Activated CD8-positive, alpha-beta memory T cell treated with anti-CD3 and anti-CD28 coated beads, Interleukin-2, amount 50 U/mL, for 1 hour (primary cell): ENCODE measurements around the gene TNNI2.
A peak's percentile ranks its signal among the peaks of the same experiment; 100 is the strongest.

ENCODE experiments used
- DNase-seq: peaks from one replicate; pipeline ENCODE4 v3.0.0-alpha.2; 2020; ENCODE audit errors: extremely low read depth

TNNI2 gene

DNA sequence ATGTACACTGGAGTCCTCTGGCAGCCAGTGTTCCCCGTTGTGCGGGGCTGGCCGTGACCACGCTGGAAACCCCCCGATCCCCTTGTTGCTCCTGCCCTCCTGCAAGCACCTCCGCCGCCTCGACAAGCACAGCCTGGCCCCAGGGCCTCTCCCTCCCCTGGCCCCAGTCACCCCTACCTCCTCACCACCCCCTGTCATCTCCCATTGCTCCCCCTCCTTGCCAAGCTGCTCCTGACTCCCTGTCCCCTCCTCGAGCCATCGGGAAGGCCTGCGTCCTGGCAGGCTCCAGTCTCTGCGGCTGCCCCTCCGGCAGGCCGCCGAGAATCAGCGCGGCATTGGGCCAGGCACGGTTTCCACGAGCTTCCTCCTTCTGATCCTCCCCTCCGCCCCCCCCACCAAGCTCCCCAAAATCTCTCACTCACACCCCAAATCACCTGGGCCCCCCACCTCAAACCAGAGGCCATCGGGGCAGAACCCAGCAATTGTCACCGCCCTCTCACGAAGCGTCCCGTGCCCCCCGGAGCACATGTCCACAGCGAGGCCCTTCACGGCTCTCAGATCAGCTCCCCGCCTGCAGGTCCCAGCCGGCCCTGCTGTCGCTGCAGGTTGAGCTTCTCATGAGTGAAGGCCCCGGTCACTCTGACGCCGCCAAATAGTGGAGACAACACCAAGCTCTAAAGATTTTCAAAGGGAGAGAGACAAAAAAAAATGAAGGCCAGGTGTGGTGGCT lies 8.4 kb downstream of the TNNI2 start:
- no peak for DNase-seq

DNA sequence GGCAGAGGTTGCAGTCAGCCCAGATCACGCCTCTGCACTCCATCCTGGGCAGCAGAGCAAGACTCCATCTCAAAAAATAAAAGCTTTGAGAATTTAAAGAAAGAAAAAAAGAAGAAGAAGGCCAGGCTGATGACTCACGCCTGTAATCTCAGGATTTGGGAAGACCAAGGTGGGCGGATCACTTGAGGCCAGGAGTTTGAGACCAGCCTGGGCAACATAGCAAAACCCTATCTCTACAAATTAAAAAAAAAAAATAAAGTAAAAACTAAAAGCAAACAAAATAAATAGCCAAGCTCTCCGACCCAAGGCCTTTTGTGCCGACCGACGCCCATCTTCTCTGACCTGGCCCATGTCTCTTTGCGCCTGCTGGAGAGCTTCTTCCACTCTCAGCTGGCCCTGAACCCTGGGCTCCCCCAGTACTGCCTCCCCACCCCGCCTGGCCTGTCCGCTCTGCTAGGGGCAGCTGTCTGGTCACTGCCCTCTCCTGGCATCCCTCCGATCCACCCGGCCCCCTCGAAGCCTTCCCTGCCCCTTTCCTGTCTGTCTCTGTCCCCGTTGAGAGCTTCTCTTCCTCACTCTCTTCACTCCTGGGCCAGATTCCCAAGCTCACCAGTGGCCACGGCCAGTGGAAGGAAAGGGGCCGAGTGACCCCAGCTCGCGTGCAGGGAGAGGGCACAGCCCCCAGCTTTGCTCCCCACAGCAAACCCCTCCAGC lies 9.3 kb downstream of the TNNI2 start:
- no peak for DNase-seq

DNA sequence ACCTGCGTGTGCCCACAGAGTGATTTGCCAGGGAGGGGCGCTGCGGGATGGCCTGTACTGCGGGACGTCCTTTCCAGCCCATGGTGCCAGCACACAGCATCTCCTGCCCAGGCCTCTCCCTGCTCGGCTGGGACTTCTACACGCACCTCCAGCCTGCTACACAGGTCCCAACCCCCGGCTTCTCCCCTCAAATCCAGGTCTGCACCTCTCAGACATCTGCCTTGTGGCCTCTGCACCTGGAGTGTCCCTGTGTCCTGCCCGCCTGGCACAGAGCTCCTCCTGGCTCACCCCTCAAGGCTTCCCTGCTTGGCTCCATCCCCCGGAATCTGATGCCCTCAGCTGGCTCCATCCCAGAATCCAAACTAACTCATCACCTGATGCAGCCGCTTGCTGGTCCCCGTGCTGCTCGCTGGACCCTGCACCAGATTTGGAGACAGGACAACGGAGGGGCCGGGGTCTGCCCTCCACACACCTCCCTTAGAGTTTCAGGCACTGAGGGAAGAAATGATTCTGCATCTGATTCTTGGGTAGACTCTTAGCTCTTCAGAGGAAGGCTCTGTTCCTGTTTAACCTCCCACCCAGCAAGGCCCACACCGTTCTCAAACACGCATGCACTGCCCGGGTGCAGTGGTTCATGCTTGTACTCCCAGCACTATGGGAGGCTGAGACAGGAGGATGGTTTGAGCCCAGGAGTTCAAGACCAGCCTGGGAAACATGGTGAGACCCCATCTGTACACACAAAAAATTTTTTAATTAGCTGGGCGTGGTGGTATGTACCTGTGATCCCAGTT lies 10.1 kb downstream of the TNNI2 start:
- no peak for DNase-seq

GRCh38 chr11:1851468-1852180 lies 12.8 kb downstream of the TNNI2 start:
- no peak for DNase-seq

- no peak for DNase-seq
Measured at GRCh38 chr11:1852271-1852876, 13.6 kb downstream of the TNNI2 start.

- DNase-seq: peak; percentile 69
Measured at GRCh38 chr11:1852877-1853276, 14.1 kb downstream of the TNNI2 start, which contains the start of gene LSP1. Gene LSP1, plus strand, starts transcription at chr11:1853084. Its CDS starts 61 bp downstream, at chr11:1853145.

DNA sequence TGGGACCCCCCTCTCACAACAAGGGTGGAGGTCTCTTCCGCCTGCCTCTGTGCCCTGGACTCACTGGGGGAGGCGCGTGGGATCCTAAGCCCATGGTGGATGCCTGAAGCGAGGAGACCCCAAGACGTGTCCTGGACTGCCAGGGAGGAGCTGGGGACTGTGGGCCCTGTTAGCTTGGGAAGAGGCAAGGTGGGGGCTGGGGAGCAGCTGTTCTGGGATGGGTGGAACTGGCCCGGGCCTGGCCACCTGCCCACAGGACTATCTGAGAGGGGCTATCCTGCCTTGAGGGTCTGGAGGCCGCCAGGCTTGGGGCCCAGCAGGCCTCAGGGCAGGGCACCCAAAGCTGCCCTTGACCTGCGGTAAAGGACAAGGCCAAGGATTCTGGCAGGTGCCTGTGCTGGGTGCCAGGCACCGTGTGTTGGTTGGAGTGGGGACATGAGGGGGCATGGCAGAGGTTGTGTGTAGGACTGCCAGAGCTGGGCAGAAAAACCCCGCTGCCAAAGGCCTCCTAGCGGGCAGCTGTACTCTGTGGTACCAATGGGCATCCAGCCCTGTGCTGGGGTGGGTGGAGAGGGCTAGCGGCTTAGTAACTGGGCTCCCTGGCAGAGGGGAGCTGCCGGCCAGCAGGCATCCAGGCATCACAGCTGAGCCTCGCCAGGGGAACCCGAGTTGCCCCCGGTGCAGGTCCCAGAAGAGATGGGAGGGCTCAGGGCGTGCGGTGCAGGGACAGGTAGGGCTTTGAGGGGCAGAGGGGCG lies 14.8 kb downstream of the TNNI2 start:
- DNase-seq: no peak

DNA sequence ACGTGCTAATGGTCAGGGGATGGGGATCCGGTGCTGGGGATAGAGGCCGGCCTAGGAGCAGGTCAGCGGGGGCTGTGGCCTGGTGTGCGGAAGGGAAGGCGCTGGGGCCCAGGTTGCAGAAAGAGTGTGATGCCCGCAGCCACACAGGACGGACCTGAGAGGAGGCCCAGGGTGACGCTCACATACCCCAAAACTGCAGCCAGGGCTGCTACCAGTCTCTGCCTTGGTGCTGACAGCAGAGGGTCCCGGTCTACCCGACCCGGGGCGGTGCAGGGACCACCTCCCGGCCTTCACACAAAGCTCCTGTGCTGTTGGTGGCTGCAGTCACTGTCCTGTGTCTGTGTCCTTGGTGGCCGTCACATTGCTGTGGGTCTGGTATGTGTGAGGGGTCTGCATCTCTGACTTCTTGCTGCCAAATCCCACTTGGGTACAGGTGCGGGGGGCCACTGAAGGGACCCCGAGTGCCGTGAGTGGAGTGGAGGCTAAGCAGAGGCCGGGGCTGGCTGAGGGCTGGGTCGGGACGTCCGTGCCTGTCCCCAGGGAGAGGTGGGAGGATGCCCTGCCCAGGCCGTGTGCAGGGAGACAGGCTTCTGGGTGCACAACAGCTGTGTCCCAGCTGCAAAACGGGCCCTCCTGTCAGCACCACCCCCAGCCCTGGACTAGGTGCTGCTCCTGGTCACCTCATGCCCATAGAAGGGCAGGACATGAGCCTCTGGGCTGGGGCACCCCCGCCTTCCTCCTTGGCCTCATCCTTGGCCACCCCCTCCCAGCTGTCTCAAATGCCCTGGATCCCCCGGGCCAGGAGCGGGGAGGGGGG lies 15.6 kb downstream of the TNNI2 start:
- DNase-seq: no peak

DNA sequence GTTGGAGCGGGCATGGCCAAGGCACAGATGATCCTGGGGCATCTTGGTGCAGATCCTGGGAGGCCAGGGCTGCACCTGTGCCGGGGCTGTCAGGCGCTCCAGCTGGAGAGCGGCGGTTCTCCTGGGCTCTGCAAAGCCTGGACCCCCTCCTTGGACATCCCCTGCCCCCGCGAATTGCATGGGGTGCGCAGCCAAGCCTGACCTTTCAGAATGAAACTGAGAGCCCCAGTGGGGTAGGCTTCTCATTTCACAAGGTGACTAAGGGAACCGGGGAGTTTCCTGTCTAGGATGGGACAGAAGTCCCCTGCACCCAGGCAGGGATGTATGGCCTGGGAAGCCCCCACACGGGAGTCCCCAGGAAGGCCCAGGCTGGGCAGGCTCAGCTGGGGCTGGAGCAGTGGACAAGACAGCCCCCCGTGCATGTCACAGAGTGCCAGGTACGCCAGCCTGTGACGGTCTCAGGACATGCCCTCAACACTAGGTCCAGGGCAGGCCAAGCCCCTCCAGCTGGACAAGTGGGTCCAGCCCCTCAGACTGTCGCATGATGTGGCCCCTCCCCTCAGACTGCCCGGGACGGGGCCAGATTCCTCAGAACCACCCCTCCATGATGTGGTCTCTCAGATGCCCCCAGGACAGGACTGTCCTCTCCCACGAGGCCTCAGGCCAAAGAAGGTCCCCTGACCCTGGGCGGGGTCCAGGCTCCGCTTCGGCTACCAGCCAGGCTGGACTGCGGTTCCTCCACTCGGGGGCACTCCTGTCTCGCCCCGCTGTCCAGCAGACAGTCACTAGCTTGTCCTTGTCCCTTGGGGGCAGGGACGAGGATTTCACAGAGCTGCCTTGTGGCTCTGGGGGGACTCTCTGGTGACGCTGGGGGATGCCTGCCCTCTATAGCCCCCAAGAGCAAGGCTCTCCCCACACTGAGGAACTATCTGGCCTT lies 16.4 kb downstream of the TNNI2 start:
- no peak for DNase-seq

GRCh38 chr11:1855886-1856265 lies 17.1 kb downstream of the TNNI2 start:
- DNase-seq: no peak

DNA sequence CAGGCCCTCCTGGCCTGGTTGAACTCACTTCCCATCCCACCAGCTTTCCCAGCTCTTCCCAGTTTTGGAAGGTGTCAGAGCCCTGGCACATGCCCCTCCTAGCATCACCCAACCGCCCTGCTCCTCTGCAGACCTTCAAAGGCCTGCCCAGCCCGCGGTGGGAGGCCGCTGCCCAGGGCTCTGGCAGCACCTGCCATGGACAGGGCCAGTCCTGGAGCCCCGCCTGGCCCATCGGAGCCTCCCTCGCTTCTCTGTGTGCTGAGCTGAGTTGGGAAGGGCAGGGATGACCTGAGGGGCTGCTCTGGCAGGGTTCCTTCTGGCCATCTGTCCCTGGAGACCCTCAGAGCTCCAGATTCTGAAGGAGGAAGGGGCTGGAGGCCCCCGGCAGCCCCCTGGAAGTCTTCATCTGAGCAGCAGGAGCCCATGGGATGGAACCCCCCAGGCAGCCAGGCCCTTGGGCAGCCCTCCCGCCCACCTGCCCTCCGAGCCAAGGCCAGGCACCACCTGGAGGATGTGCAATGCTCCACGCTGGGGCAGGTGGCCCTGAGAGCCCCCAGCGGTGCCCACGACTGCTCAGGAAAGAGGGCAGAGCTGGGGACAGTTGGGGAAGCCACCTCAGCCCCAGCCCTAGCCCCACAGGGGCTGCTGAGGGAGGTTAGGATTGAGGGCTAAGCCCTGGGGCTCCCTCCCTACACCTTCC lies 17.7 kb downstream of the TNNI2 start:
- DNase-seq: no peak

DNA sequence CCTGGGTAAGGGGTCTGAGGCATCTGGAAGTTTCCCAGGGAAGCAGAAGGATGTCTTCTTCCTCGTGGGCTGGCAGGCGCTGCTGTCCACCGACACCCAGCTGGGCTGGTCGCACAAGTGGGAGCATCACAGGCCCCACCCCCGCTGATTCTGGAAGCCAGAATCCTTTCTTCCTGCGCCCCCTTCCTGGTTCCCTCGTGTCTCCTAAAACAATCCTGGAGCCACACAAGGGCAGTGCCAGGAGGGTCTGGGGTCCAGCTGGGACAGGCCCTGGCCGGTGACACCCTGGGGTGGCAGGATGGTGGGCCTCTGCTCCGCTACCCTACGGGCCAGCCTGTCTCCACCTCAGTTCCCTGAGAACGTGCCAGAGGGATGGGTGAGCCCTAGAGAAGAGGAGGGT lies 18.3 kb downstream of the TNNI2 start:
- DNase-seq: no peak

GRCh38 chr11:1858154-1858553 lies 19.4 kb downstream of the TNNI2 start:
- DNase-seq: no peak

DNA sequence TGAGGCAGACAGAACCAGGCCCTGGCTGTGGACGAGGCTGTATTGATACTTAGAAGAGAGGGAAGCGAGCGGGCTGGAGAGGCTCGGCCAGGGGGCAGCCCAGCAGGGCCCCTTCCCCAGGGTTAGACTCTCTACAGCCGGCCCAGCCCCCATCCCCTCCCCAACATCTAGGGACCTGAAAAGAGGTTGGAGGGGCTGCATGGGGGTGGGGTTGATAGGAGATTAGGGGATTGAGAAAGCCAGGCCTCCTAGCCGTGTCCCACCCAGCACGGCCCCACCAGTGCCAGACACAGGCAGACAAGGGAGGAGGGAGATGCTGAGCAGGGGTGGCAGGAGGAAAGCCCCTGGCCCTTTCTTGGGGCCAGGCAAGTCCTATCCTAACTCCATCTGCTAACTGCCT lies 19.8 kb downstream of the TNNI2 start:
- no peak for DNase-seq

DNA sequence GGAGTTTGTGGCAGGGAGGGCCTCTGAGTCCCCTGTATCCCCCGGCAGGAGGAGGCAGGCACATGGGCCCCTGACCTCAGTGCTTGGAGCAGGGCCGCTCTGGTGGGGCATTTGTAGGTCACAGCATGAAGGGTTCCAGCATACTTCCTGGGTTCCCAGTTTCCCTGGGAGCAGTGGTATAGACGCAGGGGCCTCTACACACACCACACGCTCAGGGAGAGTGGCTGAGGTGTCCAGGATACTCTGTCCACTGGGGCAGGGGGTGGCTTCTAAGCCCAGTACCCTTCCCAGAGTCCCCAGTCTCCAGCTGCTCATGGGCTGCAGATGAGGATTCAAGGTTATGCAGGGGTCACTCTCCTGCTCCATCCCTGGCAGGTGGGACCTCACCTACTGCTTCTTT lies 20.2 kb downstream of the TNNI2 start:
- DNase-seq: no peak

DNA sequence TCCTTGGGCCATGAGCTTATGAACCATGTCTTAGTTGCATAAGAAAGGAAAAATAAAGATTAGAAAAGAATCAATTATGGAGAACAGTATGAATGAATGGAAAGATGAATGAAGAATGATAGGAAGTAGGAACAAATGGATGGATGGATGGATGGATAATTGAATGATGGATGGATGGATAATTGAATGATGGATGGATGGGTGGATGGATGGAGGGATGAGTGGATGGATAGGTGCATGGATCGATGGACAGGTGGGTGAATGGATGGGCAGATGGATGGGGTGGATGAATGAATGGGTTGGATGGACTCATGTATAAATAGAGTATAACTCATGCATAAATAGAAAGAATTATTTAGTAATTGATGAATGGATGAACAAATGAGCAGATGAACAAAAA lies 21.3 kb downstream of the TNNI2 start:
- DNase-seq: no peak

GRCh38 chr11:1861435-1862411 lies 22.9 kb downstream of the TNNI2 start:
- no peak for DNase-seq
